Measurements from ENCODE around the gene CLASP1.

- TF ChIP-seq EZH2 (IDR thresholded peaks at IDR 0.05; ENCODE audit: borderline replicate concordance), result no peak
- TF ChIP-seq CTCF (IDR thresholded peaks at IDR 0.05; ENCODE audit: poor library complexity), result no peak
These were observed 197.9 kb downstream of the CLASP1 start for GRCh38 chr2:121451398-121451797.

Data from hepatocyte (in vitro differentiated cells).